Pancreas (tissue), 10 donors: ENCODE measurements around the gene C1orf87. TPM values are rescaled to one million over a fixed set of nuclear protein-coding genes. Genes with fewer than 3 reads are reported as not detected.
A peak's percentile ranks its signal among the peaks of the same experiment; 100 is the strongest.

ENCODE experiments used
- ATAC-seq, 4 donors: fragments of 200-7000 bp; cut with Tn5 transposase; one replicate each; pipeline versions ENCODE4 v1.8.0 to v1.9.1; 2020; ENCODE audit warnings: mild to moderate bottlenecking in 4 of 4, moderate library complexity in 4 of 4
- DNase-seq, 6 donors: peaks; one replicate each; pipeline ENCODE4 v3.0.0-alpha.2; 2020
- FAIRE-seq: peaks from 2 replicates; lab custom pipeline; 2012; peaks lifted over from hg19 to GRCh38; lab: Jason Lieb, UNC
- H3K27ac ChIP-seq, 4 donors: fragments of 200-600 bp; sonication (generic); 1 replicate in 3 of 4; 2 replicates in 1 of 4; pipeline versions ENCODE4 v1.5.0 to v1.8.0; 2020
- H3K27me3 ChIP-seq, 4 donors: fragments of 200-600 bp; one replicate each; pipeline ENCODE4 v1.8.0; 2021
- H3K36me3 ChIP-seq, 3 donors: fragments of 200-600 bp; sonication (generic) in 1 of 3; one replicate each; pipeline versions ENCODE4 v1.5.0 to v1.8.0; 2020 to 2021
- H3K4me1 ChIP-seq, 3 donors: fragments of 200-600 bp; one replicate each; pipeline ENCODE4 v1.8.0; 2021
- H3K4me3 ChIP-seq, 4 donors: fragments of 200-600 bp; sonication (generic) in 2 of 4; one replicate each; pipeline versions ENCODE4 v1.5.0 to v1.8.0; 2020 to 2021
- H3K9me3 ChIP-seq, 4 donors: fragments of 200-600 bp; one replicate each; pipeline ENCODE4 v1.8.0; 2021
- WGBS, 2 donors: extraction: QIAGEN DNeasy Blood & Tissue Kit; methylation state at CpG; one replicate each; pipeline ENCODE4 v1.1.7; 2013; 5-methylcytosine and 5-hydroxymethylcytosine counted together
- intact Hi-C, 3 donors: fragments of 100-400 bp; cut with DNase I; formaldehyde crosslinking; loops; one replicate each; pipeline versions ENCODE4 v1.11.1 to v1.14.2; 2022
- polyA plus RNA-seq, 2 donors: library from polyadenylated mRNA; stranded (reverse); fragments of 200-250 nt; gene quantifications; one replicate each; pipeline ENCODE4 v1.2.3, GENCODE V29; 2013
- total RNA-seq, 6 donors: library from RNA; stranded (reverse); fragmentation: NEBNext Ultra II Directional in 4 of 6; extraction: Animal tissue kit (Norgen Biotek cat#: 25700) in 4 of 6; gene quantifications; one replicate each; pipeline versions ENCODE4 v1.2.1 to v1.2.4, GENCODE V29; 2021 to 2023
- TF ChIP-seq, protein P1 (sequence below), 4 donors: fragments of 200-600 bp; sonication (generic) in 3 of 4; IDR thresholded peaks; one replicate each; pipeline versions ENCODE4 v1.5.0 to v1.8.0; 2021; ENCODE audit warnings: antibody characterized with exemption in 4 of 4
- donor health status: healthy with polysubstance abuse.
- donor health status: DM: no; HTN: no; CAD: no; lungs with moderate emphysema.
- donor health status: DM: no; HTN: no; CAD: no.
- donor health status: control.
- donor health status: control.
- donor health status: Bipolar disorder and iron deficiency.
- donor health status: DM: yes; HTN: yes; CAD: no.
- donor health status: DM: no; HTN: no; CAD: no.
- donor health status: DM: no; HTN: no; CAD: no.
- donor health status: DM: yes; HTN: yes; CAD: no.

C1orf87 gene, protein sequence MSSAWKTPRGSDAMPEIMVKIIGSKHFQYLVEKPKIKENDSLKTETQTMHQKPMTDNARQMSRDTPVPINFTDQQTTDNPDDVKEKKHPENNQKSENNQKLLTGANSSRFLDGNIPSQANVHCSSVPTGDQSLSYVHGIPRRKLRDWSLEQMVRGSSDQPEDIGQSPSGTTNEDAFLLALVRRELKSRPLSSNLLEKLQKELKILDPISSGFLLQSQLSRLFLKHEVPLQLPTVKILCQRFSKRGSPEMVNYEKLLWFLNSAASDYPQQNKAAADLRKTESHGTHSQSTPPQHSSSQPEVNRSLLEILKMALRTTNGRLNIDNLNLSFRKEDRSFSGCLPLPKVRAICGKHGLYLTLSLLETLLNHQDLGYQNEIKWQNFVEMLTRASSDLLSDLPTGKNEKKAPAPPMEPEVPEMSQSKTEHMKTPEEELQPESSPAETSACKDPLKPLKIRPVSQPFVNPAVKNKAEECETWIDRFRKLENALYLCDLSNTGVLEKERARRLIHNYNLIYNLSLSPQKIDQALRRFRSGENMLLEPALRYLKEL
- total RNA-seq (not detected), polyA plus RNA-seq (under 1 TPM in 1 of 2 donors, not detected in 1; 0.02 TPM)

DNA sequence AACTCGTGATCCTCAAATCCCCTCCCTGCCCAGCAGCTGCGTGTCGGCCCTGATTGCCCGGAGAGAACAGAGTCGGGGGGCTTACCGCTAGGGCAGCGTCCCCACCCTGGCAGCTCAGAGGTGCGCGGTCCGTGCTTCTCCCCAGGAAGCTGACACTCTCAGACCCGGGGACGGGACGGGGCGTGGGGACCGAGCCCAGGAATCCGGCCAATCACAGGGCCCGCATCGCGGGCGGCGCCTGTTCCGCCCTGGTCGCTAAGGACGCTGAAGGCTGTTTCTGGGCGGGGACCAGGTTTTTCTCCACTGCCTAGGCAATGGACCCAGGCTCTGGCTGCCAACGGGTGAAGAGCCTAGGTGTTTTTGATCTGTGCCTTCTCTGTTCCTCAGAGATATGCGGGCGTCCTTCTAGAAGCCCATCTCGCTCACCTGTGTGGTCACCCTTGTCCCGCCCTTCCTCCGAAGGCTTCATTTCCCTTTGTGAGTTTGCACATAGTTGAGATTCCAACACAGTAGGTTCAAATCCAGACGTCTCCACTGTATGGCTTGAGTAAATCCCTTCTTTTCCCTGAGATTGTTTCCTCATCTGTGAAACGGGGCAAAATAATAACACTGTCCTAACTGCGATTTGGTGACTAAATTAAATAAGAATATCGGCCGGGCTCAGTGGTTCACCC, at the start of gene C1orf87:
TSS of gene C1orf87 (minus strand) at position 166 of the 674 bp plus-strand sequence. CDS start 1,127 bp downstream, outside the sequence.
- Histone ChIP-seq H3K27me3 (peaks cover 0 to 25% (median 0%) of the 10 kb centered on the region in 4 donors), H3K4me1 (no peaks in the 10 kb centered on the region), H3K36me3 (no peaks in the 10 kb centered on the region), H3K9me3 (no peaks in the 10 kb centered on the region), H3K27ac (no peak within 1 kb of the TSS), H3K4me3 (peak within 1 kb of the TSS in 2 of 4 donors; percentile 2 to 7)
- peak; percentile 45 to 89 (median 70) for ATAC-seq
- TF ChIP-seq, protein P1, sequence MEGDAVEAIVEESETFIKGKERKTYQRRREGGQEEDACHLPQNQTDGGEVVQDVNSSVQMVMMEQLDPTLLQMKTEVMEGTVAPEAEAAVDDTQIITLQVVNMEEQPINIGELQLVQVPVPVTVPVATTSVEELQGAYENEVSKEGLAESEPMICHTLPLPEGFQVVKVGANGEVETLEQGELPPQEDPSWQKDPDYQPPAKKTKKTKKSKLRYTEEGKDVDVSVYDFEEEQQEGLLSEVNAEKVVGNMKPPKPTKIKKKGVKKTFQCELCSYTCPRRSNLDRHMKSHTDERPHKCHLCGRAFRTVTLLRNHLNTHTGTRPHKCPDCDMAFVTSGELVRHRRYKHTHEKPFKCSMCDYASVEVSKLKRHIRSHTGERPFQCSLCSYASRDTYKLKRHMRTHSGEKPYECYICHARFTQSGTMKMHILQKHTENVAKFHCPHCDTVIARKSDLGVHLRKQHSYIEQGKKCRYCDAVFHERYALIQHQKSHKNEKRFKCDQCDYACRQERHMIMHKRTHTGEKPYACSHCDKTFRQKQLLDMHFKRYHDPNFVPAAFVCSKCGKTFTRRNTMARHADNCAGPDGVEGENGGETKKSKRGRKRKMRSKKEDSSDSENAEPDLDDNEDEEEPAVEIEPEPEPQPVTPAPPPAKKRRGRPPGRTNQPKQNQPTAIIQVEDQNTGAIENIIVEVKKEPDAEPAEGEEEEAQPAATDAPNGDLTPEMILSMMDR (IDR thresholded peaks at IDR 0.05): no peak
- no peak for FAIRE-seq
- 15 to 17% methylated on average over 36 of the region's 36 CpGs for WGBS, 2 donors
- DNase-seq: peak; percentile 16 to 62 (median 31)
- intact Hi-C loops: no loop called here

DNA sequence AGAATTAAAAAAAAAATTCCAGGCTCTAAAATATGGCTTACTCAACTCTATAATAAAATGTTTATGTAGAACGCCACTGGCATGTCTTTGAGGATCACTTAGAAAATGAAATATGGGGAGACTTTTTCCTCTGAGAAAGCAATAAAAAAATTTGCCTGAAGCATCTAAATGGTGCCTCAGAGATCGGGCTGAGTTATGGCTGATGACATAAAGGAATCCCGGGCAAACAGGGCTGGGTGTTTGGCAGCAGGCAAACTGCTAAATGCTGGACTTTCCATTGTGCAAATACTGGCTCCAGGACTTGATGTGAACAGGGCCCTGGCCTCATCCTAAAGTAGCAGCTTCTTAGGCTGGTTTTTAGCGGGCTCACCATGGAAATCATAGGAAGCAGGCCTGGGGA, 44.5 kb upstream of the C1orf87 start:
- Histone ChIP-seq H3K4me1 (no peaks in the 10 kb centered on the region), H3K4me3 (no peak overlapping the region), H3K27me3 (no peaks in the 10 kb centered on the region), H3K9me3 (no peaks in the 10 kb centered on the region), H3K27ac (no peak overlapping the region), H3K36me3 (no peaks in the 10 kb centered on the region)
- intact Hi-C loops: no loop called here
- TF ChIP-seq, protein P1 (IDR thresholded peaks at IDR 0.05): no peak
- WGBS, 2 donors: 68 to 69% methylated on average over 4 of the region's 4 CpGs
- no peak for ATAC-seq
- FAIRE-seq: no peak
- no peak for DNase-seq

DNA sequence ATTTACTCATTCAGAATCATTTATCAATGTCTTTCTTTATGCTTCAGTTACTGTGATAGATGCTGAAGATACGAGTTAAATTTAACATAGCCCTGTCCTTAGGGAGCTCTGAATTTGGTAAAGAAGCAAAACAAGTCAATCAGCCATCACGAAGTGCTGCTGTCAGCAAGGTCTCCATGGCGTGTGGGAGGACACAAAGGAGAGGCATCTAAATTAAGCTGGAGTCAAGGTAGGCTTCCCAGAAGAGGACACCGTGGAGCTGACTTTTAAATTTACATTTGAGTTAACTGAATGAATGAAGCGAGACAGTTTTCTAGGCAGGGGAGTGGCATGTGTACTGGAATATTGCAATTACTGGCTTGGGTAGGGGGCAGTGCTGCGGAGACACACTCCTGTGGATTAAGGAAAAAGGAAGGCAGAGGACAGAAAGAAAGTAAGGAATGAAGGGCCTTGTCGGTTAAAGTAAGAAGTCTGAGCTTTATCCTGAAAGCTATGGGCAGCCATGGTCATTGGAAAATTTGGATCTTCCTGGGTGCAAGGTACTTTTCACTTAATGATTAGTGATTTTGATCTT, 41.3 kb upstream of the C1orf87 start:
- H3K4me1 ChIP-seq: no peaks in the 10 kb centered on the region
- H3K4me3 ChIP-seq: no peak overlapping the region
- no peak for FAIRE-seq
- TF ChIP-seq, protein P1 (IDR thresholded peaks at IDR 0.05): no peak
- H3K27ac ChIP-seq: no peak overlapping the region
- H3K36me3 ChIP-seq: no peaks in the 10 kb centered on the region
- no peak for ATAC-seq
- intact Hi-C loops: no loop called here
- no peaks in the 10 kb centered on the region for H3K27me3 ChIP-seq
- 50 to 59% methylated on average over 7 of the region's 7 CpGs for WGBS, 2 donors
- H3K9me3 ChIP-seq: no peaks in the 10 kb centered on the region
- no peak for DNase-seq

DNA sequence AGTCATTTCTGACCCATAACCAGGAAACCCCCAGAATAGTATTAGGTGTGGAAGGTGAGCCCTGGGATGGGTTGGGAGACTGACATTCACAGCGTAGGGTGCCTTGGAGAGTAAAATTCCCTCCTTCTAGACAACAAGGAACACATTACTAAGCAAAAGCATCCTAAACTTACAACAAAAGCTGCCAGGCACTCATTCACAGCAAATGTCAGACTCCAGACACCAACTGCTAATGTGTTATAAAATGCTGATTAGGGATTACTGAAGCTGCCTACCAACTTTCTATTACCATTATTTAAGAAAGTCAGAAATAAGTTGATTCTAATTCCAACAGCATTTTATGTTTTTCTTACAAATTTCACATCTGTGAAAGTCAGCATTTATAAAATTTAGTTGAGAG, 40.0 kb upstream of the C1orf87 start:
- Histone ChIP-seq H3K9me3 (no peaks in the 10 kb centered on the region), H3K27me3 (no peaks in the 10 kb centered on the region), H3K27ac (no peak overlapping the region), H3K36me3 (no peaks in the 10 kb centered on the region), H3K4me1 (no peaks in the 10 kb centered on the region), H3K4me3 (no peak overlapping the region)
- 68 to 85% methylated on average over 1 of the region's 1 CpG for WGBS, 2 donors
- intact Hi-C loops: no loop called here
- ATAC-seq: no peak
- TF ChIP-seq, protein P1 (IDR thresholded peaks at IDR 0.05): no peak
- no peak for DNase-seq
- FAIRE-seq: no peak
